H1 (cell line): ENCODE results near the gene PDE4D. TPM values are rescaled to one million over a fixed set of nuclear protein-coding genes. Genes with fewer than 3 reads are reported as not detected.

Source experiments
- CTCF ChIA-PET: fragments of 300-600 bp; sonication (Branson Sonifier 250); formaldehyde crosslinking; loops from one replicate; lab custom pipeline; 2021; ENCODE audit not compliant: partially characterized antibody; lab: Charles Lee
- POLR2A ChIA-PET: fragments of 300-600 bp; sonication (Branson Sonifier 250); formaldehyde crosslinking; loops from one replicate; lab custom pipeline; 2021; ENCODE audit warnings: inconsistent platforms; ENCODE audit not compliant: partially characterized antibody; lab: Charles Lee
- DNase-seq, 2 experiments: peaks; one replicate each; pipeline versions ENCODE4 v3.0.0 to v3.0.0-alpha.2; 2010 to 2022; ENCODE audit warnings: low spot score in 2 of 2, low read depth in 1 of 2, mixed read lengths in 1 of 2
- FAIRE-seq: peaks from 2 replicates; lab custom pipeline; 2011; peaks lifted over from hg19 to GRCh38; lab: Jason Lieb, UNC
- H2AFZ ChIP-seq: 2 replicates; pipeline ENCODE4 v1.8.1; 2012; ENCODE audit warnings: low read length, inconsistent platforms
- H2AK5ac ChIP-seq: 2 replicates; pipeline ENCODE4 v1.6.1; 2013; ENCODE audit warnings: low read depth, low read length
- H2BK120ac ChIP-seq: replicated peaks from 2 replicates; pipeline ENCODE3; 2013; ENCODE audit warnings: low read depth, low read length, inconsistent platforms
- H2BK12ac ChIP-seq: 2 replicates; pipeline ENCODE4 v1.6.1; 2013; ENCODE audit warnings: low read depth, low read length
- H2BK15ac ChIP-seq: 2 replicates; pipeline ENCODE4 v1.6.1; 2013; ENCODE audit warnings: low read length
- H2BK20ac ChIP-seq: 2 replicates; pipeline ENCODE4 v1.6.1; 2013; ENCODE audit warnings: low read length
- H2BK5ac ChIP-seq: 2 replicates; pipeline ENCODE4 v1.6.1; 2013; ENCODE audit warnings: low read depth, low read length
- H3K14ac ChIP-seq: 2 replicates; pipeline ENCODE4 v1.6.1; 2013; ENCODE audit warnings: inconsistent platforms; ENCODE audit not compliant: insufficient read length
- H3K18ac ChIP-seq: 2 replicates; pipeline ENCODE4 v1.6.1; 2013; ENCODE audit warnings: low read length; ENCODE audit errors: extremely low read depth
- H3K23ac ChIP-seq: 2 replicates; pipeline ENCODE4 v1.6.1; 2013; ENCODE audit warnings: inconsistent platforms; ENCODE audit not compliant: insufficient read length
- H3K23me2 ChIP-seq: 2 replicates; pipeline ENCODE4 v1.6.1; 2013; ENCODE audit warnings: low read depth, low read length
- H3K27ac ChIP-seq: 2 replicates; pipeline ENCODE4 v1.6.1; 2011; ENCODE audit warnings: low read depth, low read length, inconsistent platforms
- H3K27me3 ChIP-seq, 4 experiments: replicated peaks in 1 of 4; 1 replicate in 1 of 4; 2 replicates in 3 of 4; pipeline versions ENCODE4 v1.6.1 to v1.8.1; 2011 to 2013; ENCODE audit warnings: low read length in 3 of 4, mild to moderate bottlenecking in 3 of 4, inconsistent platforms in 2 of 4, mixed read lengths in 2 of 4, moderate library complexity in 1 of 4; ENCODE audit not compliant: control insufficient read depth in 3 of 4, insufficient read depth in 3 of 4; ENCODE audit errors: extremely low read depth in 1 of 4
- H3K36me3 ChIP-seq, 4 experiments: 2 replicates each; pipeline versions ENCODE4 v1.6.1 to v1.8.1; 2011 to 2013; ENCODE audit warnings: mild to moderate bottlenecking in 4 of 4, low read length in 3 of 4, moderate library complexity in 2 of 4, control low read depth in 1 of 4, inconsistent platforms in 1 of 4; ENCODE audit not compliant: insufficient read depth in 4 of 4, control insufficient read depth in 2 of 4
- H3K4ac ChIP-seq: replicated peaks from 2 replicates; pipeline ENCODE3; 2013; ENCODE audit warnings: low read length, low read depth, mixed read lengths, inconsistent platforms; ENCODE audit not compliant: insufficient read length
- H3K4me1 ChIP-seq, 4 experiments: replicated peaks in 1 of 4; 1 replicate in 1 of 4; 2 replicates in 3 of 4; pipeline versions ENCODE4 v1.6.1 to v1.8.1; 2011 to 2013; ENCODE audit warnings: low read length in 3 of 4, inconsistent platforms in 2 of 4, mixed read lengths in 1 of 4; ENCODE audit not compliant: insufficient read depth in 4 of 4, control insufficient read depth in 3 of 4
- H3K4me2 ChIP-seq, 2 experiments: 2 replicates each; pipeline versions ENCODE4 v1.6.1 to v1.8.1; 2011 to 2013; ENCODE audit warnings: low read depth in 2 of 2, low read length in 2 of 2, control low read depth in 1 of 2, inconsistent platforms in 1 of 2, mild to moderate bottlenecking in 1 of 2; ENCODE audit not compliant: insufficient read depth in 1 of 2
- H3K4me3 ChIP-seq, 4 experiments: fragments of 200-600, 300-600 bp in 1 of 4; sonication (generic), shearing (Covaris generic), sonication (Bioruptor Twin) in 1 of 4; 2 replicates each; pipeline versions ENCODE4 v1.5.1 to v1.8.1; 2011 to 2016; ENCODE audit warnings: low read length in 4 of 4, low read depth in 3 of 4, control low read depth in 2 of 4, inconsistent platforms in 2 of 4, mild to moderate bottlenecking in 2 of 4, mixed read lengths in 1 of 4, moderate library complexity in 1 of 4; ENCODE audit not compliant: insufficient read depth in 2 of 4; ENCODE audit errors: extremely low read depth in 1 of 4
- H3K56ac ChIP-seq: replicated peaks from 2 replicates; pipeline ENCODE3; 2013; ENCODE audit warnings: low read depth, mild to moderate bottlenecking, mixed read lengths, low read length, inconsistent platforms; ENCODE audit not compliant: insufficient read length
- H3K79me1 ChIP-seq: 2 replicates; pipeline ENCODE4 v1.6.1; 2013; ENCODE audit warnings: low read depth, low read length, control low read depth
- H3K79me2 ChIP-seq, 2 experiments: 2 replicates each; pipeline versions ENCODE4 v1.6.1 to v1.8.1; 2012 to 2013; ENCODE audit warnings: low read length in 2 of 2, mild to moderate bottlenecking in 2 of 2, inconsistent platforms in 1 of 2; ENCODE audit not compliant: insufficient read depth in 2 of 2, control insufficient read depth in 1 of 2
- H3K9ac ChIP-seq, 4 experiments: replicated peaks in 1 of 4; 1 replicate in 1 of 4; 2 replicates in 3 of 4; pipeline versions ENCODE4 v1.6.1 to v1.8.1; 2011 to 2013; ENCODE audit warnings: low read depth in 3 of 4, low read length in 3 of 4, control low read depth in 2 of 4, mild to moderate bottlenecking in 2 of 4, moderate library complexity in 2 of 4, inconsistent platforms in 1 of 4; ENCODE audit errors: extremely low read depth in 1 of 4
- H3K9me3 ChIP-seq, 2 experiments: 2 replicates each; pipeline versions ENCODE4 v1.6.1 to v1.8.1; 2012 to 2013; ENCODE audit warnings: mild to moderate bottlenecking in 2 of 2, moderate library complexity in 2 of 2, control low read depth in 1 of 2, inconsistent platforms in 1 of 2, low read depth in 1 of 2, low read length in 1 of 2, mixed read lengths in 1 of 2; ENCODE audit not compliant: insufficient read depth in 2 of 2
- H4K20me1 ChIP-seq, 2 experiments: replicated peaks in 1 of 2; 2 replicates each; pipeline versions ENCODE3 to v1.8.1; 2011 to 2013; ENCODE audit warnings: inconsistent platforms in 2 of 2, low read length in 2 of 2, mild to moderate bottlenecking in 1 of 2; ENCODE audit not compliant: insufficient read depth in 2 of 2, control insufficient read depth in 1 of 2
- H4K5ac ChIP-seq: 2 replicates; pipeline ENCODE4 v1.6.1; 2013; ENCODE audit warnings: low read length, low read depth, mixed read lengths, inconsistent platforms; ENCODE audit not compliant: insufficient read length
- H4K8ac ChIP-seq: 2 replicates; pipeline ENCODE4 v1.8.0; 2013; ENCODE audit warnings: mild to moderate bottlenecking, moderate library complexity, low read length, inconsistent platforms; ENCODE audit not compliant: insufficient read depth; ENCODE audit errors: extremely low read depth
- H4K91ac ChIP-seq: replicated peaks from 2 replicates; pipeline ENCODE3; 2013; ENCODE audit warnings: low read length, mixed read lengths, inconsistent platforms; ENCODE audit not compliant: insufficient read length
- ASH2L ChIP-seq: fragments of 200-600, 300-600 bp; sonication (generic); IDR thresholded peaks from one replicate; pipeline ENCODE4 v1.7.1; 2017; ENCODE audit warnings: low read length
- BACH1 ChIP-seq: IDR thresholded peaks from 2 replicates; pipeline ENCODE4 v1.6.1; 2012; ENCODE audit warnings: low read length, improper control_type of control experiment
- BCL11A ChIP-seq, 2 experiments: IDR thresholded peaks; one replicate each; pipeline ENCODE4 v1.6.1; 2011; ENCODE audit warnings: low read depth in 2 of 2, low read length in 2 of 2, mild to moderate bottlenecking in 2 of 2
- CBX5 ChIP-seq: fragments of 300-800, 300-1000 bp; sonication (generic); IDR thresholded peaks from 2 replicates; pipeline ENCODE4 v1.7.1; 2016; ENCODE audit warnings: antibody characterized with exemption, low read length, low read depth
- RFX5 ChIP-seq: IDR thresholded peaks from 2 replicates; pipeline ENCODE4 v1.6.1; 2011; ENCODE audit warnings: low read depth, low read length, improper control_type of control experiment, borderline replicate concordance
- SP1 ChIP-seq: IDR thresholded peaks from 2 replicates; pipeline ENCODE4 v1.6.1; 2011; ENCODE audit warnings: low read depth, low read length
- TEAD4 ChIP-seq: IDR thresholded peaks from 2 replicates; pipeline ENCODE4 v1.6.1; 2012; ENCODE audit warnings: low read depth, low read length, inconsistent platforms, mixed read lengths
- polyA plus RNA-seq, 7 experiments: library from polyadenylated mRNA; depleted of rRNA in 3 of 7; stranded (reverse) in 5 of 7; unstranded in 2 of 7; fragments of >200 nt in 5 of 7; fragments of 200-250 nt in 2 of 7; gene quantifications; 1 replicate in 5 of 7; 2 replicates in 1 of 7; 4 replicates in 1 of 7; pipeline versions ENCODE4 v1.2.1 to v1.2.3, GENCODE V29; 2011 to 2013; ENCODE audit warnings: missing spikeins in 2 of 7, mixed read lengths in 2 of 7
- total RNA-seq: library from RNA; stranded (reverse); fragmentation: NEBNext Ultra II Directional; extraction: Animal tissue kit (Norgen Biotek cat#: 25700); gene quantifications from 2 replicates; pipeline ENCODE4 v1.2.1, GENCODE V29; 2021

Gene PDE4D
- total and polyA plus RNA-seq, 2 of the 8 experiments (the other 6 are each of a cell fraction or from before 2014, with no cell fraction given) = 2.3 to 3.7 TPM

GRCh38 chr5:59142927-59143326, 750.6 kb downstream of the PDE4D start:
- Histone ChIP-seq H2BK20ac (no peak overlapping the region), H3K9me3 (peaks cover 4% of the 10 kb centered on the region in 2 experiments; a peak in 2 of 4 replicates), H3K4me2 (no peak overlapping the region), H3K23me2 (no peaks in the 10 kb centered on the region), H2BK120ac (no peak overlapping the region), H3K23ac (no peak overlapping the region), H3K79me2 (no peaks in the 10 kb centered on the region), H2BK5ac (no peak overlapping the region), H3K14ac (no peak overlapping the region), H4K20me1 (peaks cover 0 to 1% of the 10 kb centered on the region in 2 experiments), H4K5ac (no peak overlapping the region), H3K4me1 (no peaks in the 10 kb centered on the region), H3K27me3 (no peaks in the 10 kb centered on the region), H2BK15ac (no peak overlapping the region), H3K79me1 (no peaks in the 10 kb centered on the region), H3K56ac (no peak overlapping the region), H2AK5ac (no peak overlapping the region), H2BK12ac (no peak overlapping the region), H3K18ac (no peak overlapping the region), H3K4me3 (no peak overlapping the region), H3K4ac (no peak overlapping the region), H3K9ac (no peak overlapping the region), H3K27ac (no peak overlapping the region), H4K91ac (no peak overlapping the region), H2AFZ (no peak overlapping the region), H4K8ac (no peak overlapping the region), H3K36me3 (no peaks in the 10 kb centered on the region)
- TF ChIP-seq TEAD4 = no peak
- TF ChIP-seq SP1 = no peak
- no peak for TF ChIP-seq BCL11A (IDR thresholded peaks at IDR 0.05; ENCODE audit: low read depth in 2 of 2, low read length in 2 of 2)
- no peak for TF ChIP-seq BACH1
- no peak for TF ChIP-seq RFX5
- TF ChIP-seq ASH2L = no peak
- TF ChIP-seq CBX5 = no peak
- no peak for DNase-seq
- ChIA-PET CTCF (no interaction called here), POLR2A (no interaction called here)
- FAIRE-seq = no peak
